ENCODE data around the gene CACNA2D1.

Gene CACNA2D1

GRCh38 chr7:82443547-82444219, at the start of gene CACNA2D1:
Gene CACNA2D1 (minus strand): TSS chr7:82443777.
- no peak for DNase-seq (ENCODE audit: low read depth in 2 of 2)

GRCh38 chr7:82481499-82482097, 38.0 kb upstream of the CACNA2D1 start:
- DNase-seq (ENCODE audit: low read depth in 2 of 2) = no peak

- DNase-seq (ENCODE audit: low read depth in 2 of 2) = no peak
These were observed 34.3 kb upstream of the CACNA2D1 start for GRCh38 chr7:82477733-82478515.

GRCh38 chr7:82472966-82473365, 29.4 kb upstream of the CACNA2D1 start:
- DNase-seq (ENCODE audit: low read depth in 2 of 2) = no peak

GRCh38 chr7:82471351-82472020, 27.9 kb upstream of the CACNA2D1 start:
- DNase-seq (ENCODE audit: low read depth in 2 of 2) = no peak

- no peak for DNase-seq (ENCODE audit: low read depth in 2 of 2)
These were observed 25.6 kb upstream of the CACNA2D1 start for GRCh38 chr7:82469207-82469606.

- DNase-seq (ENCODE audit: low read depth in 2 of 2) = no peak
These were observed 24.9 kb upstream of the CACNA2D1 start for GRCh38 chr7:82468435-82468834.

GRCh38 chr7:82467020-82467419, 23.4 kb upstream of the CACNA2D1 start:
- DNase-seq (ENCODE audit: low read depth in 2 of 2) = no peak

GRCh38 chr7:82464372-82464771, 20.8 kb upstream of the CACNA2D1 start:
- DNase-seq (ENCODE audit: low read depth in 2 of 2) = no peak

- no peak for DNase-seq (ENCODE audit: low read depth in 2 of 2)
These were observed 11.7 kb upstream of the CACNA2D1 start for GRCh38 chr7:82455295-82455694.

- DNase-seq (ENCODE audit: low read depth in 2 of 2) = no peak
These were observed 7.2 kb upstream of the CACNA2D1 start for GRCh38 chr7:82450759-82451158.

- no peak for DNase-seq (ENCODE audit: low read depth in 2 of 2)
These were observed 6.3 kb upstream of the CACNA2D1 start for GRCh38 chr7:82449910-82450309.

- no peak for DNase-seq (ENCODE audit: low read depth in 2 of 2)
These were observed 3.3 kb upstream of the CACNA2D1 start for GRCh38 chr7:82446897-82447296.

- no peak for DNase-seq (ENCODE audit: low read depth in 2 of 2)
These were observed 1.7 kb upstream of the CACNA2D1 start for GRCh38 chr7:82445271-82445670.

GRCh38 chr7:82444220-82444909, 788 bp upstream of the CACNA2D1 start:
- no peak for DNase-seq (ENCODE audit: low read depth in 2 of 2)

- DNase-seq (ENCODE audit: low read depth in 2 of 2) = no peak
These were observed 486 bp downstream of the CACNA2D1 start for GRCh38 chr7:82443036-82443546.

- no peak for DNase-seq (ENCODE audit: low read depth in 2 of 2)
These were observed 1.0 kb downstream of the CACNA2D1 start for GRCh38 chr7:82442492-82443035.

GRCh38 chr7:82441669-82442478, 1.7 kb downstream of the CACNA2D1 start:
- no peak for DNase-seq (ENCODE audit: low read depth in 2 of 2)

GRCh38 chr7:82438521-82438920, 5.1 kb downstream of the CACNA2D1 start:
- no peak for DNase-seq (ENCODE audit: low read depth in 2 of 2)

GRCh38 chr7:82435769-82436168, 7.8 kb downstream of the CACNA2D1 start:
- no peak for DNase-seq (ENCODE audit: low read depth in 2 of 2)
